Smooth muscle cell (in vitro differentiated cells): ENCODE measurements around the gene MYL2. TPM values are rescaled to one million over a fixed set of nuclear protein-coding genes. Genes with fewer than 3 reads are reported as not detected.

Source experiments
- DNase-seq: peaks from one replicate; lab custom pipeline; 2025; ENCODE audit not compliant: unreplicated experiment; lab: John Stamatoyannopoulos, UW
- H2AFZ ChIP-seq: fragments of 200-600 bp; sonication (generic); 2 replicates; pipeline ENCODE4 v1.6.0; 2016; ENCODE audit warnings: antibody characterized with exemption, low read depth, mild to moderate bottlenecking
- H3F3A ChIP-seq: fragments of 200-600 bp; sonication (generic); 2 replicates; pipeline ENCODE4 v1.6.0; 2017; ENCODE audit warnings: antibody characterized with exemption, low read depth
- H3K27ac ChIP-seq: fragments of 200-600 bp; sonication (generic); 2 replicates; pipeline ENCODE4 v1.5.1; 2016; ENCODE audit warnings: low read depth, mild to moderate bottlenecking
- H3K27me3 ChIP-seq: fragments of 200-600 bp; sonication (generic); 2 replicates; pipeline ENCODE4 v1.6.1; 2016; ENCODE audit warnings: low read depth, mild to moderate bottlenecking
- H3K36me3 ChIP-seq: fragments of 200-600 bp; sonication (generic); 2 replicates; pipeline ENCODE4 v1.5.1; 2016; ENCODE audit warnings: low read depth
- H3K4me1 ChIP-seq: fragments of 200-600 bp; sonication (generic); 2 replicates; pipeline ENCODE4 v1.5.1; 2016; ENCODE audit warnings: low read depth
- H3K4me2 ChIP-seq: fragments of 200-600 bp; sonication (generic); 2 replicates; pipeline ENCODE4 v1.6.0; 2016; ENCODE audit warnings: mild to moderate bottlenecking
- H3K4me3 ChIP-seq: fragments of 200-600 bp; sonication (generic); 2 replicates; pipeline ENCODE4 v1.5.1; 2016; ENCODE audit warnings: mild to moderate bottlenecking
- H3K79me2 ChIP-seq: fragments of 200-600 bp; sonication (generic); 2 replicates; pipeline ENCODE4 v1.6.0; 2016; ENCODE audit warnings: low read depth, mild to moderate bottlenecking
- H3K9ac ChIP-seq: fragments of 200-600 bp; sonication (generic); 2 replicates; pipeline ENCODE4 v1.6.0; 2016; ENCODE audit warnings: low read depth
- H3K9me3 ChIP-seq: fragments of 200-600 bp; sonication (generic); replicated peaks from 2 replicates; pipeline ENCODE4 v1.5.1; 2016; ENCODE audit warnings: low read depth
- H4K20me1 ChIP-seq: fragments of 200-600 bp; sonication (generic); 2 replicates; pipeline ENCODE4 v1.6.0; 2016; ENCODE audit warnings: low read depth
- WGBS: methylation state at CpG from one replicate; pipeline ENCODE4 v1.1.7; 2016; ENCODE audit warnings: low lambda C conversion rate; 5-methylcytosine and 5-hydroxymethylcytosine counted together
- polyA plus RNA-seq: library from polyadenylated mRNA; unstranded; fragments of >200 nt; fragmentation: Nextera tagmentation; extraction: Ambion mirVana; gene quantifications from 2 replicates; pipeline ENCODE4 v1.2.1, GENCODE V29; 2016
- total RNA-seq: library from RNA; depleted of rRNA; stranded (reverse); fragments of >200 nt; gene quantifications from 2 replicates; pipeline ENCODE4 v1.2.3, GENCODE V29; 2014
- TF ChIP-seq, protein P1 (sequence below): fragments of 200-600 bp; sonication (generic); IDR thresholded peaks from 2 replicates; pipeline ENCODE4 v1.5.1; 2017; ENCODE audit warnings: borderline replicate concordance, mild to moderate bottlenecking, antibody characterized with exemption; ENCODE audit not compliant: insufficient read depth, poor library complexity, severe bottlenecking

Gene MYL2
- total and polyA plus RNA-seq, 2 experiments from 2014 or later: not detected

DNA sequence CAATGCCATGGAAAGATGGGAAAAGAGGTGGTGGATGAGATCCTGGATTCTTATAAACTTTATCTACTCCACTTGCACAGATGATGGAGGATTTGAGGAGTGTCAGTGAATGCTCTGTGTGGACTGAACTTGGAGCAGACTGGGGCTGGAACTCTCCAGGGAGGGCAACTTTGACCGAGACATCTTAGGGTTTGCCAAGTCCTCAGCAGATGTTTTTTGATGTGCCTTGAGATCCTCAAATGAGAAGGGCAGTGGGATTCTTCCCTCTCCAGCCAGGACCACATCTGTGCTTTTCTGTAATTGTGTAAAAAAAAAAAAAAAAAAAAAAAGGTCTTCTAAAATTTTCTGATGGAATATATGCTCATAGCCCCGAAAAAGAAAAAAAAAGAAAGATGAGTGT, 23.0 kb upstream of the MYL2 start:
- Histone ChIP-seq H3K4me2 (no peak overlapping the region), H4K20me1 (no peaks in the 10 kb centered on the region), H2AFZ (no peak overlapping the region), H3K4me1 (no peaks in the 10 kb centered on the region), H3K4me3 (no peak overlapping the region), H3K27ac (no peak overlapping the region), H3K9ac (no peak overlapping the region), H3K27me3 (no peaks in the 10 kb centered on the region), H3K79me2 (no peaks in the 10 kb centered on the region), H3K9me3 (no peaks in the 10 kb centered on the region), H3K36me3 (no peaks in the 10 kb centered on the region), H3F3A (no peaks in the 10 kb centered on the region)
- no peak for DNase-seq
- TF ChIP-seq, protein P1, sequence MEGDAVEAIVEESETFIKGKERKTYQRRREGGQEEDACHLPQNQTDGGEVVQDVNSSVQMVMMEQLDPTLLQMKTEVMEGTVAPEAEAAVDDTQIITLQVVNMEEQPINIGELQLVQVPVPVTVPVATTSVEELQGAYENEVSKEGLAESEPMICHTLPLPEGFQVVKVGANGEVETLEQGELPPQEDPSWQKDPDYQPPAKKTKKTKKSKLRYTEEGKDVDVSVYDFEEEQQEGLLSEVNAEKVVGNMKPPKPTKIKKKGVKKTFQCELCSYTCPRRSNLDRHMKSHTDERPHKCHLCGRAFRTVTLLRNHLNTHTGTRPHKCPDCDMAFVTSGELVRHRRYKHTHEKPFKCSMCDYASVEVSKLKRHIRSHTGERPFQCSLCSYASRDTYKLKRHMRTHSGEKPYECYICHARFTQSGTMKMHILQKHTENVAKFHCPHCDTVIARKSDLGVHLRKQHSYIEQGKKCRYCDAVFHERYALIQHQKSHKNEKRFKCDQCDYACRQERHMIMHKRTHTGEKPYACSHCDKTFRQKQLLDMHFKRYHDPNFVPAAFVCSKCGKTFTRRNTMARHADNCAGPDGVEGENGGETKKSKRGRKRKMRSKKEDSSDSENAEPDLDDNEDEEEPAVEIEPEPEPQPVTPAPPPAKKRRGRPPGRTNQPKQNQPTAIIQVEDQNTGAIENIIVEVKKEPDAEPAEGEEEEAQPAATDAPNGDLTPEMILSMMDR: no peak
- 83% methylated on average over 2 of the region's 2 CpGs for WGBS

DNA sequence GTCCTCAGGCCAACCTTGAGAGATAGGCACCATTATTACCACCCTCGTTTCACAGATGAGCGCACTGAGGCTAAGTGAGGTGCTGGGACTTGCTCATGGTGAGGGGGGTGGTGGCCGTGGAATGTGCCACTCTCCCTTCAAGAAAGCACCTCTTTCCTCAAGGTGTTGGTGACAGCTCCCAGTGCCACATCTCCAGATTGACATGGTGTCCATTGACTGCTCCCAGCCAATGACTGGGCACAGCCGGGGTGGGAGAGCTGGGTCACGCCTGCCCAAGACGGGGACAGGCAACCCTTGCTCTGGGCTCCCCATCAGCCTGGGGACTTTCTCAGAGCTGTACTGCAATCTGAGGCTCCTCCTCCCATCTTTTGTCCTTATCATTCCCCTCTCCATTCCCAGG, 21.0 kb upstream of the MYL2 start:
- Histone ChIP-seq H3F3A (no peaks in the 10 kb centered on the region), H4K20me1 (no peaks in the 10 kb centered on the region), H3K4me1 (no peaks in the 10 kb centered on the region), H3K9me3 (no peaks in the 10 kb centered on the region), H3K27me3 (peaks cover 3% of the 10 kb centered on the region), H3K79me2 (no peaks in the 10 kb centered on the region), H3K9ac (no peak overlapping the region), H3K27ac (no peak overlapping the region), H3K36me3 (no peaks in the 10 kb centered on the region), H2AFZ (no peak overlapping the region), H3K4me3 (no peak overlapping the region), H3K4me2 (no peak overlapping the region)
- no peak for DNase-seq
- WGBS: 88% methylated on average over 6 of the region's 6 CpGs
- TF ChIP-seq, protein P1: no peak

DNA sequence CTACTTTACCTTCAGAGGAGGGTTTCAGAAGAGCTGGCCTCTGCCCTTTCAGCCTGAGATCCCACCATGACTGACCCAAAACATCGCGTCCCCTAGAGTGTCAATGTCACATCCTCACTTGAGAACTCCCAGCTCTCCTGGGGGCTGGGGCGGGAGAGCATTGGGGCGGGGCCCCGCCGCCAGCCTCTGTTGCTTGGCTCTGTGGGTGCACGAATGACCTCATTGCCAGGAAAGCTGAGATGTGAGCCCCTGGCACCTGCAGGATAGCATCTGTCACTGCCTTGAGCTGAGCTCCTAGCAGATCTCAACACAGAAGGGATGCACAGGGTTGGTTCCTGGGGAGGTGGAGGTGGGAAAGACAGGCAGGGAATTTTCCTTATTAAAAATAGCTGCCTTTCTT, 20.6 kb upstream of the MYL2 start:
- no peaks in the 10 kb centered on the region for H3K79me2 ChIP-seq
- H4K20me1 ChIP-seq: no peaks in the 10 kb centered on the region
- no peak overlapping the region for H3K27ac ChIP-seq
- H2AFZ ChIP-seq: no peak overlapping the region
- no peaks in the 10 kb centered on the region for H3K9me3 ChIP-seq
- no peaks in the 10 kb centered on the region for H3K4me1 ChIP-seq
- H3K36me3 ChIP-seq: no peaks in the 10 kb centered on the region
- DNase-seq: no peak
- peaks cover 8% of the 10 kb centered on the region for H3K27me3 ChIP-seq
- H3K9ac ChIP-seq: no peak overlapping the region
- WGBS: 91% methylated on average over 7 of the region's 7 CpGs
- H3K4me3 ChIP-seq: no peak overlapping the region
- H3F3A ChIP-seq: no peaks in the 10 kb centered on the region
- TF ChIP-seq, protein P1: no peak
- no peak overlapping the region for H3K4me2 ChIP-seq

DNA sequence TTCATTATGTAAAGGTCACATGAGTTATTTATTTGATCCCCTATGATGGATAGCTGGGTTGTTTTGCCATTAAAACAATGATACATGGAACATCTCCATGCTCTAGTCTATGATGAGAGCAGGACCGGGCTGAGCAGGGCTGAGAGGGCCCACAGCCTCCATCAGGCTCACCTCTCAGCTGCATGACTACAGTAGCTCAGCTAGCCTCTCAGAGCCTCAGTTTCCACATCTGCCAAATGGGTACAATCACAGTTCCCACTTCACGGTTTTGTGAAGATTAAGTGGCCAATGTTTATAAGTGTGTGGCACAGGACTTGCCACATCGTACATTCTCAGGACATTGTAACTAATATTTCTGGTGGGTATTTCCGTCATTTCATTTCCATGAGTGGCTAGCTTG, 19.9 kb upstream of the MYL2 start:
- H3K4me3 ChIP-seq: no peak overlapping the region
- H3K36me3 ChIP-seq: no peaks in the 10 kb centered on the region
- no peak overlapping the region for H3K4me2 ChIP-seq
- H3F3A ChIP-seq: no peaks in the 10 kb centered on the region
- no peak for DNase-seq
- H3K4me1 ChIP-seq: no peaks in the 10 kb centered on the region
- no peaks in the 10 kb centered on the region for H3K79me2 ChIP-seq
- H3K27ac ChIP-seq: no peak overlapping the region
- TF ChIP-seq, protein P1: no peak
- no peaks in the 10 kb centered on the region for H4K20me1 ChIP-seq
- H2AFZ ChIP-seq: no peak overlapping the region
- 95% methylated on average over 4 of the region's 4 CpGs for WGBS
- H3K9ac ChIP-seq: no peak overlapping the region
- no peaks in the 10 kb centered on the region for H3K9me3 ChIP-seq
- H3K27me3 ChIP-seq: peaks cover 10% of the 10 kb centered on the region
